Kidney (tissue), 14 donors: ENCODE measurements around the gene RHOB. TPM values are rescaled to one million over a fixed set of nuclear protein-coding genes. Genes with fewer than 3 reads are reported as not detected.

Experiments
- DNase-seq, 5 donors: peaks; one replicate each; pipeline ENCODE4 v3.0.0-alpha.2; 2013 to 2020
- FAIRE-seq: peaks from 2 replicates; lab custom pipeline; 2012; peaks lifted over from hg19 to GRCh38; lab: Jason Lieb, UNC
- H3K27ac ChIP-seq, 2 donors: one replicate each; pipeline ENCODE4 v1.7.0; 2013; ENCODE audit warnings: low read depth in 2 of 2, low read length in 2 of 2, inconsistent platforms in 1 of 2
- H3K27me3 ChIP-seq: one replicate; pipeline ENCODE4 v1.7.1; 2013; ENCODE audit warnings: low read length, inconsistent platforms; ENCODE audit not compliant: control insufficient read depth, insufficient read depth
- H3K36me3 ChIP-seq, 3 donors: one replicate each; pipeline versions ENCODE4 v1.7.0 to v1.7.1; 2013; ENCODE audit warnings: low read length in 3 of 3, control low read depth in 1 of 3, inconsistent platforms in 1 of 3; ENCODE audit not compliant: insufficient read depth in 3 of 3, control insufficient read depth in 2 of 3
- H3K4me1 ChIP-seq, 3 donors: one replicate each; pipeline versions ENCODE4 v1.7.0 to v1.7.1; 2013; ENCODE audit warnings: low read length in 3 of 3, inconsistent platforms in 1 of 3, low read depth in 1 of 3; ENCODE audit not compliant: control insufficient read depth in 2 of 3, insufficient read depth in 2 of 3
- H3K4me3 ChIP-seq, 3 donors: one replicate each; pipeline versions ENCODE4 v1.7.0 to v1.8.1; 2013; ENCODE audit warnings: low read length in 3 of 3, control low read depth in 1 of 3, inconsistent platforms in 1 of 3
- H3K9ac ChIP-seq, 3 donors: one replicate each; pipeline versions ENCODE4 v1.7.0 to v1.7.1; 2013; ENCODE audit warnings: low read length in 3 of 3, control low read depth in 1 of 3, inconsistent platforms in 1 of 3
- H3K9me3 ChIP-seq, 3 donors: one replicate each; pipeline versions ENCODE4 v1.7.0 to v1.7.1; 2013; ENCODE audit warnings: low read length in 3 of 3, control low read depth in 1 of 3, inconsistent platforms in 1 of 3; ENCODE audit not compliant: control insufficient read depth in 2 of 3, insufficient read depth in 1 of 3
- CTCF ChIP-seq: IDR thresholded peaks from 3 replicates; pipeline ENCODE4 v1.5.1; 2012; ENCODE audit warnings: mild to moderate bottlenecking, moderate library complexity, borderline replicate concordance; ENCODE audit not compliant: insufficient read depth; ENCODE audit errors: extremely low read depth
- intact Hi-C: fragments of 100-400 bp; cut with DNase I; formaldehyde crosslinking; loops from one replicate; pipeline ENCODE4 v1.11.1; 2022
- polyA plus RNA-seq: library from polyadenylated mRNA; stranded (reverse); fragments of 350-450 nt; fragmentation: Illumina TruSeq; extraction: RNeasy Lipid Tissue Mini Kit (QIAGEN cat#74804); gene quantifications from one replicate; pipeline ENCODE4 v1.2.3, GENCODE V29; 2014; ENCODE audit warnings: low read depth, low replicate concordance; ENCODE audit not compliant: insufficient read depth
- total RNA-seq: library from RNA; stranded (reverse); fragmentation: NEBNext Ultra II Directional; extraction: Animal tissue kit (Norgen Biotek cat#: 25700); gene quantifications from one replicate; pipeline ENCODE4 v1.2.1, GENCODE V29; 2021
- donor health status: control.
- donor health status: control.
- donor health status: control.
- donor health status: control.
- donor health status: control.
- donor health status: DM: yes; HTN: yes; CAD: no.
- donor health status: Normal renal cell carcinoma (clear cell type).

RHOB gene
- total and polyA plus RNA-seq, 2 donors from 2014 or later, result 241 to 487 TPM

- Histone ChIP-seq H3K4me3 (no peak overlapping the region), H3K9me3 (no peaks in the 10 kb centered on the region), H3K9ac (no peak overlapping the region), H3K27ac (peak overlapping the region; percentile 78 to 84), H3K4me1 (peaks cover 0 to 16% (median 4%) of the 10 kb centered on the region in 3 donors), H3K36me3 (no peaks in the 10 kb centered on the region), H3K27me3 (no peaks in the 10 kb centered on the region)
- intact Hi-C loops, result no loop called here
- FAIRE-seq, result no peak
- DNase-seq, result peak in 4 of 5 donors; percentile 33 to 84 (median 68)
- no peak for TF ChIP-seq CTCF
Observed at GRCh38 chr2:20465716-20466394, 19.0 kb downstream of the RHOB start.

- TF ChIP-seq CTCF, result no peak
- FAIRE-seq (no peak), DNase-seq (peak in 1 of 5 donors; percentile 18)
- Histone ChIP-seq H3K4me3 (no peak overlapping the region), H3K27ac (peak overlapping the region; percentile 18 to 73), H3K9ac (no peak overlapping the region), H3K27me3 (no peaks in the 10 kb centered on the region), H3K4me1 (peaks cover 0 to 16% (median 4%) of the 10 kb centered on the region in 3 donors), H3K36me3 (no peaks in the 10 kb centered on the region), H3K9me3 (no peaks in the 10 kb centered on the region)
- intact Hi-C loops, result no loop called here
Observed at GRCh38 chr2:20467789-20468548, 21.1 kb downstream of the RHOB start.

GRCh38 chr2:20468549-20469500 lies 22.0 kb downstream of the RHOB start:
- peaks cover 0 to 16% (median 4%) of the 10 kb centered on the region in 3 donors for H3K4me1 ChIP-seq
- DNase-seq, result peak in 1 of 5 donors; percentile 18
- intact Hi-C loops, result no loop called here
- no peaks in the 10 kb centered on the region for H3K36me3 ChIP-seq
- no peaks in the 10 kb centered on the region for H3K27me3 ChIP-seq
- no peak overlapping the region for H3K9ac ChIP-seq
- no peak overlapping the region for H3K4me3 ChIP-seq
- peak overlapping the region in 1 of 2 donors; percentile 73 for H3K27ac ChIP-seq
- TF ChIP-seq CTCF, result no peak
- no peaks in the 10 kb centered on the region for H3K9me3 ChIP-seq
- no peak for FAIRE-seq
